Measurements from ENCODE around the gene TBC1D5.

Gene TBC1D5

GRCh38 chr3:17607905-17608304 lies 134.5 kb downstream of the TBC1D5 start:
- TF ChIP-seq CTCF (conservative IDR thresholded peaks at IDR 0.05) (no peak), ZFX (IDR thresholded peaks at IDR 0.05) (no peak)
- no peak overlapping the region for H3K27ac ChIP-seq

DNA sequence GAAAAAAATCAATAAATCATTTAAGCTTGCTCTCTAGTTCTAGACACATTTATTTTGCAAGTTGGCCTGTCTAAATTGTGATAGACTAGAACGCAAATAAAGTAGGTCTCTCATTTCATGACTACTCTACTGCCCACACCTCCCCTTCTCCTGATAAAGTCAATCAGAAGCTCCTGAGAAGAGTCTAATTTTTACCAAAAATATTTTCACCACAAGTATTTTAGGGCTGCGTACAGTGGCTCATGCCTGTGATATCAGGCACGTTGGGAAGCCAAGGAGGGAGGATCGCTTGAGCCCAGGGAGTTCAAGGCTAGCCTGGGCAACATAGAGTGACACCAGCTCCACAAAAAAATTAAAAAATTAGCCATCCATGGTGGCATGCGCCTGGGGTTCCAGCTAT lies 136.5 kb downstream of the TBC1D5 start:
- TF ChIP-seq ZFX (IDR thresholded peaks at IDR 0.05) (no peak), CTCF (conservative IDR thresholded peaks at IDR 0.05) (no peak)
- no peak overlapping the region for H3K27ac ChIP-seq

DNA sequence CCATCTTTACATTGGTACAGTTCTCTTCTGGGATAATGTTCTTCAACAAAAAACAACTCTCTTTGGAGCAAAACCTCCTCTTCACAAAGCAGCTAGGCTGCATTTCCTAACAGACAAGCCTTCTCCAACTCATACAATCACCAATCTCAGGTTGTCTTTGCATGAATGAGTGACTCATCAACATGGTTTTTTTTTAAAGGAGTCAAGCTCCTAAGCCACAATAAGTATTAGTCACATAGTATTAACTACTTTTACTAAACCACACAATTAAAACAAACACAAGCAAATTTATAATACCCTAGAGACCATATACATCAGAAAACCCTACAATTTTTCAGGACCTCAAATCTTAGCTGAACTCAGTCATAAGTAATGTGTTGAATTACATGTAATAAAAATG lies 137.4 kb downstream of the TBC1D5 start:
- no peak overlapping the region for H3K27ac ChIP-seq
- TF ChIP-seq ZFX (IDR thresholded peaks at IDR 0.05), result no peak
- TF ChIP-seq CTCF (conservative IDR thresholded peaks at IDR 0.05), result no peak

DNA sequence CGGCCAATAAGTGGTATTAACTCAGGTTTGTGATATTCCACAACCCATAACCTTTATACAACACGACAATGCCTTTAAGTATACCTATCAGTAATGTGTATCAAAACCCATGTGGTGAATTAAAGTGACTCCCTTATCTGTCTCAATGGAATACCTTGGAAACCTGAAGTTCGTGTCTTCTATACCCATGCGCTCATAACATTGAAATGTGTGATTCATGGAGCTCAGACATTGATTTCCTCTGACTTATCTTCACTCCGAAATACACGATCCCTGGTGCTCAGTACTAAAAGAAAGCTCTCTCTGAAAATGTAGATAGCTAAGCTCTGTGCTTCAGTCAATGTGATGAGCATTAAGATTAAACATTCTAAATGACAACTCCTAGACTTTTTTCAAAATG lies 140.3 kb downstream of the TBC1D5 start:
- no peak overlapping the region for H3K27ac ChIP-seq
- TF ChIP-seq CTCF (conservative IDR thresholded peaks at IDR 0.05), result no peak
- TF ChIP-seq ZFX (IDR thresholded peaks at IDR 0.05), result no peak

DNA sequence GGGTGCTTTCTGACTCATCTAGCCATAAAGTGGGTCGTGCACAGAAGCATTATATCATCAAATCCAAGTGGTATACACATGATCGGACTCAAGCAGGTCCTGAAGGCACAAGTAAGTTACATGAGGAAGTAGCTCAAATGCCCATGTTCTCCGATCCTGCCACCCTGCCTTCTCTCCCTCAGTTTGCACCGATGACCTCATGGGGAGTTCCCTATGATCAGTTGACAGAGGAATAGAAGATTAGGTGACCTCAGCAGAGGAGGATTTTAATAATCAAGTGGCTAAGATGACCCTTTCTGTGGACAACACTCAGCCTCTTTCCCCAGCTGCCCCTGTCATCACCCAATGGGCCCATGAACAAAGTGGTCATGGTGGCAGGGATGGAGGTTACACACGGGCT lies 149.5 kb downstream of the TBC1D5 start:
- H3K27ac ChIP-seq, result no peak overlapping the region
- TF ChIP-seq CTCF (conservative IDR thresholded peaks at IDR 0.05), result no peak
- TF ChIP-seq ZFX (IDR thresholded peaks at IDR 0.05), result no peak

- TF ChIP-seq CTCF (conservative IDR thresholded peaks at IDR 0.05) (no peak), ZFX (IDR thresholded peaks at IDR 0.05) (no peak)
- no peak overlapping the region for H3K27ac ChIP-seq
These were observed 152.0 kb downstream of the TBC1D5 start for GRCh38 chr3:17590465-17590864.

GRCh38 chr3:17589888-17590287 lies 152.5 kb downstream of the TBC1D5 start:
- TF ChIP-seq ZFX (IDR thresholded peaks at IDR 0.05), result no peak
- no peak for TF ChIP-seq CTCF (conservative IDR thresholded peaks at IDR 0.05)

More at GRCh38 chr3:17589888-17590287, 152.5 kb downstream of the TBC1D5 start:
- H3K27ac ChIP-seq, result no peak overlapping the region
